Activated CD8-positive, alpha-beta memory T cell treated with anti-CD3 and anti-CD28 coated beads for 48 hours (primary cell): ENCODE results near the gene RDH11.
A peak's percentile ranks its signal among the peaks of the same experiment; 100 is the strongest.
"Not testable (repeated sequence)": the region's sequence is repeated elsewhere in the genome, so short reads cannot be mapped to it uniquely, and the experiment has no call there.

Experiments
- DNase-seq, 3 experiments: peaks; one replicate each; pipeline ENCODE4 v3.0.0-alpha.2; 2020; ENCODE audit warnings: low read depth in 2 of 3, low spot score in 2 of 3

The RDH11 gene, protein sequence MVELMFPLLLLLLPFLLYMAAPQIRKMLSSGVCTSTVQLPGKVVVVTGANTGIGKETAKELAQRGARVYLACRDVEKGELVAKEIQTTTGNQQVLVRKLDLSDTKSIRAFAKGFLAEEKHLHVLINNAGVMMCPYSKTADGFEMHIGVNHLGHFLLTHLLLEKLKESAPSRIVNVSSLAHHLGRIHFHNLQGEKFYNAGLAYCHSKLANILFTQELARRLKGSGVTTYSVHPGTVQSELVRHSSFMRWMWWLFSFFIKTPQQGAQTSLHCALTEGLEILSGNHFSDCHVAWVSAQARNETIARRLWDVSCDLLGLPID

DNA sequence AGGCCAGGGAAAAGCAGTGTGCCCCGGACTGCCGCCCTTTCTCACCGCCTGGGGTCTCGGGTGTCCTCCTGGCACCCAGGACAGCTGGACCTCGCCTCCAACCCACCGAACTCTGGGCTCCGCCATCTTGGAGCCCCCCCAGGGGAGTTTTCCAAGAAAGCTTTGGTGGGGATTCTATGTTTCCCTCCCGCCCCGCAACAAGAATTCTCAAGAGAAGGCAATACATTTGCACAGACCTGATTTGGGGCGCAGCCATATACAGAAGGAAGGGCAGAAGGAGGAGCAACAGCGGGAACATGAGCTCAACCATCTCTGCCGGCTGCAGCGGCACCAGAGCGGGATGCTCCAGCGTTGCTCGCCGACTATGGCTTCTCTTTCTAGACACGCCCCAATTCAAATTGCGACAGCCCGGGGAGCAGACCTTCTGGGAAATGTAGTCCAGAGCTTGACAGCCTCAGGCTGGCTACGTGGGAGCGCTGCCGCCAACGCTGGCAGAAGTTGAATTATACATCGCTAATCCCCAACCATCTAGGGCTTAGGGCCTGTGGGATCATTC, at the start of gene RDH11:
Gene RDH11 (minus strand): TSS at position 371 of the 556 bp plus-strand sequence. CDS start 61 bp downstream, at position 310.
- peak; percentile 43 to 58 (median 53) for DNase-seq

DNA sequence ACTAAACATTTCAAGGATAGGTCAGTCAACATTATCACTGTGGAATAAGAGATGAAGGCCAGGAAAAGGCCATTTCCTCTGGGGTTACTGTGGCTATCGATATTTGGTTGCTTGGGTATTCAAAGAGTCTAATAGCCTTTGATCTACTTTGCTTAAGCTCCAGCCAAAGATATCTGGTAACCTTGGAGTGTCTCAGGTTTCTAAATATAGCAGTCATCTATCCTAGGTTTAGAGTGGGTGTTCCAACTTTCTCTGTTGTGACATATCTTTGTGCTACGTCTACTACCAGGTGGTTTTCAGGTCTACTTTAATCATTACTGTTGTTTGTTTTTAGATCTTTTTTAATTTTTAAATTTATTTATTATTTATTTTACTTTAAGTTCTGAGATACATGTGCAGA, 48.5 kb upstream of the RDH11 start:
- DNase-seq: no peak

DNA sequence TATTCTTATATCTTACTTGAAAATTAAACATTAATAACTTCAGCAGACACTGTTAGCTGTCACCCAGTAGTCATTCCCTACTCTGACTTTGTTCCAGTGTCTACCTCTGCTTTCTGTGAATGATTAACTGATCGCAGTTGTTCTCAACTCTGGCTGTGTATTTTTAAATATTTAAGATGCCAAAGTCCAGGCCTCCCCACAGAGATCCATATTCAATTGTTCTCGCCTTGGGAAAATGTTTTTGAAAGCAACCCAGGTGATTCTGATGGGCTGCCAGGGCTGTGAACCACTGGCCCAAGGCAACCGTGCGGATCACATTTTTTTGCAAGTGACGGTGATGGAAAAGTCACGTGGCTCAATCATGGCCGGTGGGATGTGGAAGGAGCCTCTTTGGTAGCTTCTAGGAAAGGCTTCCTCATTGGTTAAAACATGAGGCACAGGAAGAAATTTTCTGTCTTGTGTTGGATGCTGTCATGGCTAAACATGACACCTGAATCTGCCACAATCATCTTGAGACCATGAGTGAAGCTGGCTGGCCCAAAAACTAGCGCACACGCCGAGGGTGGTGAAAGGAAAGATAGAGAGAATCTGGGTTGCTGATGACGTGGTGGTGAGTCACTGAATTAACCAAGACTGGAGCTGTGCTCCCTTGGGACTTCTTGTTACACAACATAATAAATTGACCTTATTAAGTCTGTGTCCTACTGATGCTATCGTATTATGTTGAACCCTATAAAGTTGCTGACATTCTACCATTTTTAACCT, 43.4 kb upstream of the RDH11 start:
- no peak for DNase-seq

DNA sequence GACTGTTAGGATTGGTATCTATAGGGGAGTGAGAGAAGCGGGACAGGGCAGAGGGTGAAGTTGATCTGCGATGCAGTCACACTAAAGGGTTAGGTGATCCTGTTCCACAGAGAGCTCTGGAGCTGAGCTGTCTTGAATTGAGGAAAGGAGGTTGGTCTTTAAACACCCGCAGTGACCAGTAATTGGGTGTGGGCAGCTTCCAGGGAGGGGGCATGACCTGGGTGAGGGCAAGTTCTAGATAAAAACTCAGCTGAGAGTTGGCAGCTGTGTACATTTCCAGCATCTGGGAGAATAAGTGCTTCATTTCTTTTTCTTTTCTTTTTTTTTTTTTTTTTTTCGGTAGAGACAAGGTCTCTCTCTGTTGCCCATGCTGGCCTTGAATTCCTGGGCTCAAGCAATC, 41.2 kb upstream of the RDH11 start:
- DNase-seq: no peak

DNA sequence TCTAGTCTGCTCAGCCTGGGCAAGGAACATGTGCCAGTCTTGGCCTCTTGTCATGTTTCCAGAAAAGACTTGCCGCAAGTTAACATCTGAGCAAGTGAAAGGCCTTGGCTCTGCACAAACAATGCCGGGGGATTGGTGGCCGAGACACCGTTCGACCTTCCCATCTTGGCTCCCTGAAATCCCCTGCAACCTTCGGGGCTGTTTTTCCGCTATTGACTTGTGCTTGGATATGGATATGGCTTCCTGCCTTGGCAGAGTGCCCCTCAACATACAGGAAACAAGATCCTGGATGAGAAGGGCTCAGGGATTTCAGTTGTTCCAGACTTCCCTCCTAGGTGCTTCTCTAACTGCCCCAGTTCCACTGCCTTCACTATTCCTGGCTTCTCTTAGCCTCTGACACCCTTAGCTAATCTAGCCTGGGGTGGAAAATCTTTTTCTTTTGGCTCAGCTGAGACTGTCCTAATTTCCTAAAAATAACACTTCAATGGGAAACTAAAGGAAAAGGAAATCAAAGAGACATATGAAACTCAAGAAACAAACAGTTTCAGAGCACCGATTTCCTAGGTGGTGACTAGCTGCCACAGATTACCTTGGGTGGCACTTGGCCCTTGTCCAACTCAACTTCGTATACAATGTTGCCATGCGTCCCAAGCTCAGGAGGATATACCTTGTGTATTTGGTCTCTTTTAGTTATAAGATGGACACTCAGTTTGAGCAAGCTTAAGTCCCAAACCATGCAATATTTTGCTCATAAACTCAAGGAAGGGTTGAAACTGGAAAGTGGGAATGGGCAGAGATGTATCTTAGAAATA, 40.0 kb upstream of the RDH11 start:
- no peak for DNase-seq

DNA sequence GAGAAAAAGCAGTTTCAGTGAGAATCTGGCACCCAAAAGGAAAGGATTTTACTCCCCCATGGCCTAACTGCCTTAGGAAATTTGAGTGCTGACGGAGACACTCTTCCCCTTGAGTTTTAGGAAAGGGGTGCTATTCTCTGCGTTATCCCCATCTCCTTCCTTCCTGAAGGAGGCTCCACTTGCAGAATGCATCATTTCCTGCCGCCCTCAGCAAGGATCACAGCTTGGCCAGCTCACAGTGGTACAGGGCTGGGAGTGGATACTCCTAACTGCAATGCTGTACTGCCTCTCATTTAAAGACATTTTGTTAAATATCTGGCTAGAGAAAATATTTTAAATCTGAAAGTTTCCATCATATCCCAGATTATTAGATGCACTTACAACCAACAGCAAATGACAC, 39.1 kb upstream of the RDH11 start:
- DNase-seq: no peak

DNA sequence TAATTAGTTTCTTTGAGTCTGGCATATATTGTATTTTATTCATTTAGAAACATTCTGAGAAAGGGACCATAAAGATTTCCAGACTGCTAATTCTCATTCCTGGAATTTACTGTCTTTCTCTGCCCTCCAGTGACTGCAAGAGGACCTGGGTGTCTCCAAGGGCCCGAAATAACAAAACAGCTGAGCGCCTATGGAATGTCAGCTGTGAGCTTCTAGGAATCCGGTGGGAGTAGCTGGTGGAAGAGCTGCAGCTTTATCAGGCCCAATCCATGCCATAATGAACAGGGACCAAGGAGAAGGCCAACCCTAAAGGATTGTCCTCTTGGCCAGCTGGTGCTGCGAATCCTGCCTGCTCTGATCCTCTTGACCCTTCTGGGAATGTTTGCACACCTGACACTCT, 38.1 kb upstream of the RDH11 start:
- DNase-seq: no peak

DNA sequence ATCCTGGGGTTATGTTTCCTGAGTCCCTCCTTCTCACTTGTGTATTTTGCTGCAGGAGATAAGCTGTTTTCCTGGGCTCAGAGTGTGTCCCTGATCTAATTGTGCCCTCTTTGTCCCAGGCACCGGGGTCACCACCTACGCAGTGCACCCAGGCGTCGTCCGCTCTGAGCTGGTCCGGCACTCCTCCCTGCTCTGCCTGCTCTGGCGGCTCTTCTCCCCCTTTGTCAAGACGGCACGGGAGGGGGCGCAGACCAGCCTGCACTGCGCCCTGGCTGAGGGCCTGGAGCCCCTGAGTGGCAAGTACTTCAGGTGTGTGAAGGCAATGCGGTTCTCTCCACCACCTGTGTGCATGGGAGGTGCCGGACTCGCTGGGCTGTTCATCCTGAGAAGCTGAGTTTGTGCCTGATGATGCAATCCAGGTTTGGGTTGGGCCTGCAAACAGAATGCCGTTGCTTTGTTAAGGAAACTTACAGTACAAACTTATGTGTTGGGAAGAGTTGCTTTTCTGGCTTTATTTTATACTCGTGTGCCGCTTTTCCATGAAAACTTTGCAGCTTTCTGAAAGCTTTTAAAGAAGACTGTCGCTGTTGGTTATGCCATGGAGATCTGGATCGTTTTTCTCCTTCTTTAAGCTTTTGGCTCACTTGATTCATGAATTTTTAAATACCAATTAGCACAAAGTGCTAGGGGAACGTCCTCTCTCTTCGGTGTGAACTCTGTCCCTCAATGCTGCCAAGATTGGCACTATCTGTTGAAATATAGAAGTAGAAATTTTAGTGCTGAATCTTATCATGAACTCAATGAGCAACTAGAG, 33.7 kb upstream of the RDH11 start:
- no peak for DNase-seq

DNA sequence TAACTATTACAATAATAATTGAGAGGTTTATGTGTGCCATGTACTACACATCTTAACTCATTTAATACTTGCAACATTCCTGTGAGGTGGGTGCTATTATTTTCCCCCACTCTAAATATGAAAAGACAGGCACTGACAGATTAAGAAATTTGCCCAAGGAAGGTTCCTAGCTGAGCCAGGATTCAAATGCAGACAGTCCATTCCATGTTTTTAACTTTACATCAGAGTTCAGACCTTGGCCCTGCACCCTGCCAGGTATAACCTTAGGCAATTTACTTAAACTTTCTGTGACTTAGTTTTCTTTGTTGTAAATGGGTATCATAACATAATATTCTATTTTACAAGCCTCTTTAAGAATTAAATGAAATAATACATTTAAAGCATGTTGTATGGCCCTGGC, 32.7 kb upstream of the RDH11 start:
- no peak for DNase-seq

DNA sequence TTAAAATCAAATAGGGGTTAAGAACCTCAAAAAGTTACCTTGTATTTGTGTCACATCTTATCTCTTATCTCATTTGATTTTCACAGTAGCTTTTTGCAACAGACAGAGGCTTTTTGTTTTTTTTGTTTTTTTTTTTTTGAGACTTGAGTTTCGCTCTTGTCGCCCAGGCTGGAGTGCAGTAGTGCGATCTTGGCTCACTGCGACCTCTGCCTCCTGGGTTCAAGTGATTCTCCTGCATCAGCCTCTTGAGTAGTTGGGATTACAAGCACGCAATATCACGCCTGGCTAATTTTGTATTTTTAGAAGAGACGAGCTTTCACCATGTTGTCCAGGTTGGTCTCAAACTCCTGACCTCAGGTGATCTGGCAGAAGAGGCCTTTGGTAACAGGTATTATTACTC, 31.8 kb upstream of the RDH11 start:
- DNase-seq: no peak

DNA sequence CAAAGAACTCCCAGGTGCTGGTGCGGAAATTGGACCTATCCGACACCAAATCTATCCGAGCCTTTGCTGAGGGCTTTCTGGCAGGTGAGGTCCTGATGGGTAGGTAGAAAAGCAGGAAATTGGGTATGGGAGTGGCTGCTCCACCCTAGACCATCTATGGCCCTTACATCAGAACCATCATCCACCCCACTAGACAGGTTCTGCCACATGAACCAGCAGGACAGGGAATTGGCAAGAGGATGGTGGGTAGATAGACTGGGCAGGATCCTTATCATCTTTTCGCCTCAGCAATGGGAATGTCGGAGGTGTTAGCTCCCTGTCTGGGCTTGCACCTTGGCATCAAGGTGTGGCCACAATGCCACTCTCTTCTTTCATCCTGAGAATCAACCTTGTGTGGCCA, 29.6 kb upstream of the RDH11 start:
- DNase-seq: no peak

DNA sequence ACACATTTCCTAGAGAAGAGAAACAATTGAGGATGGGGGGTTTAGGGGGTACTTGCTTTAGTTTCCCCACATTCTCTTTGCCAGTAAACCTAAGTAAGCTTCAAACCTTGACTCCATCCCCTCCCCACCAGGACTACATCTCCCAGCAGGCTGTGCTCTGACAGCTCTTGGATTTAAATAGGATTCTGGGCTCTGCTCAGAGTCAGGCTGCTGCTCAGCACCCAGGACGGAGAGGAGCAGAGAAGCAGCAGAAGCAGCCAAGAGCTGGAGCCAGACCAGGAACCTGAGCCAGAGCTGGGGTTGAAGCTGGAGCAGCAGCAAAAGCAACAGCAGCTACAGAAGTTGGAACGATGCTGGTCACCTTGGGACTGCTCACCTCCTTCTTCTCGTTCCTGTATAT, 26.7 kb upstream of the RDH11 start:
- DNase-seq: no peak

DNA sequence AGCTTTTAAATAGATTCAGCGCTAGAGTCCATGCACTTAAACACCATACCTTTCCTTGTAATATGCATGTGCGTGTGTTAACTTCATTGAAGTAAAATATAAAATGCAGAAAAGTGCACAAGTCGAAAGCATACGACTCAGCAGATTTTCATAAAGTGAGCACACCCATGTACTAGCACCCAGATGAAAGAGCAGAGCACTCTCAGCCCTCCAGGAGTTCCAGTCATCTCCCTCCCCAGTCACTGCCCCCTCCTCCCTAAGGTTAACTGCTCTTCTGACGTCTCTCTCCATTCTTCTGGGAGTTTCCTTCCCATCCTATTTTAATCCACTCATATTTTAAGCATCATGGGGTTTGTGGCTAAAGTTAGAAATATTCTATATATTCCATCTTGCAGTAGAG, 26.3 kb upstream of the RDH11 start:
- no peak for DNase-seq

DNA sequence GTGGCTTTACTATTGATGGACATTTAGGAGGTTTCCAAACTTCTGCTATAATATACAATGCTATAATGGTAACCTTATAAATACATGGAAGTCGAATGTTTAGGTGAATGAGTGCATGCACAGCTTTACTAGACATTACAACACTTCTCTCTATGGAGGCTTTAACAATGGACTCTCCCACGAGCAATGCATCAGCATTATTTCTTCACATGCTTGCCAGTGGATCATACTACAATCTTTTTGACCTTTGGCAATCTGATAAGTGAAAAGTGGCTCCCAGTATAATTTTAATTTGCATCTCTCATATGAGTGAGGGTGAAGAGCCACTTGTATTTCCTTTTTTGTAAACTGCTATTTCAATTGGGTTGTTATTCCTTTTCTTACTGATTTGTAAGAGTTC, 24.3 kb upstream of the RDH11 start:
- no peak for DNase-seq

DNA sequence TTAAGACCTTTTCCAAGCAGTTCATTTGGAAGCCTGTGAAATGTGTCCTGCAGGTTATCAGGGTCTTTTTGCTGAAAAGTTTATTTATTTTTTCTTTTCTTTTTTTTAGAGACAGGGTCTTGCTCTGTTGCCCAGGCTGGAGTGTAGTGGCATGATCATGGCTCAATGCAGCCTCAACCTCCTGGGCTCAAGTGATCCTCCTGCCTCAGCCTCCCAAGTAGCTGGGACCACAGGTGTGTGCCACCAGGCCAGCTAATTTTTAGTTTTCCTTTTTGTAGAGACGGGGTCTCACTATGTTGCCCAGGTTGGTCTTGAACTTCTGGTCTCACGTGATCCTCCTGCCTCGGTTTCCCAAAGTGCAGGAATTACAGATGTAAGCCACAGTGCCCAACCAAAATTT, 23.8 kb upstream of the RDH11 start:
- not testable (repeated sequence) for DNase-seq

DNA sequence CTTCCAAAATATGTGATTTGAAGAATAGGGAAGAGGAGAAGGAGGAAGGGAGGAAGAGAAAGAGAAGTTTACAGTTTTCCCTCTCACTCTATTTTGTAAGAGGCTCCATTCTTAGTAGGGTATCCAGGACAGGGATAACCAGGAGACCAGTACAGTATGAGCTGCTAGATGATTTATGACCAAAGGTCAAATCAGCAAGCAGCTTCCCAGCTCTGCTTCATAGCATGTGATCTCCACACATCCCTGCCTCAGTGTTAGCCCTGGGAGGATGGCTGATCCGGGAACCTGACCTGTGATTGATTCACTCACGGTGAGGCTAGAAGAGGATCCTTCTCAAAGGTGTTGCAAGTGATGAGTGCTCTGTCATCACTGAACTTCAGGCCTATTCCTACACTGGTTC, 22.7 kb upstream of the RDH11 start:
- no peak for DNase-seq

DNA sequence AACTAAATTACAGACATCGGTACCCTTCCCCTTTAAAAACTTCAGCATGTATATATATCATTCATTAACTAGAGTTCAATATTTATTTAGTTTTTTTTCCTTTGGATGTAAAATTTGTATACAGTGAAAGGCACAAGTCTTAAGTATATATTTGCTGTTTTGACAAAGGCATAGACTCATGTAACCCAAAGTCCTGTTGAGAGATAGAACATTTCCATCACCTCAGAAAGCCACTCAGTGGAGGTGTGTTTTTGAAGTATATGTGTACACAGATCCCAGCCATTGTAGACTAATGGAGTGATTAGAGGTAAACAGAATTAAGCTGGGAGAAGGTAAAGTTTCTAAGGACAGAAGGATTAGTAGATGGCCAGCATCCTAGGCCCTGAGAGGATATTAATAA, 21.5 kb upstream of the RDH11 start:
- DNase-seq: no peak

DNA sequence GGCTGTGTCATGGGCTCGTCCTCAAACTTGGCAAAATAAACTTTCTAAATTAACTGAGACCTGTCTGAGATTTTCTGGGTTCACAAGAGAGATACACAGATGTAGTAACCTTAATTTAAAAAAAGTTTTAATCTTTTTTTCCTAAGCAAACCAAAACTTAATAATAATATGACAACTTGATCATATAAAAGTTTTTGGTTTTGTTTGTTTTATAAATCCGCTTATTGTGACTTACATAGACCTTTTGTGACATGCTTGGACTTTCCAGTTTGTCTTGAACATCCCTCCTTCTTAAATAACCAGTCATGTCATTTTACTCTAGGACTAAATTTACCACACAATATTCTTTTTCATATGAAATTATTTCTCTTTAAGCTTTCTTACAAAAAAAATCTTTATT, 14.6 kb upstream of the RDH11 start:
- no peak for DNase-seq

DNA sequence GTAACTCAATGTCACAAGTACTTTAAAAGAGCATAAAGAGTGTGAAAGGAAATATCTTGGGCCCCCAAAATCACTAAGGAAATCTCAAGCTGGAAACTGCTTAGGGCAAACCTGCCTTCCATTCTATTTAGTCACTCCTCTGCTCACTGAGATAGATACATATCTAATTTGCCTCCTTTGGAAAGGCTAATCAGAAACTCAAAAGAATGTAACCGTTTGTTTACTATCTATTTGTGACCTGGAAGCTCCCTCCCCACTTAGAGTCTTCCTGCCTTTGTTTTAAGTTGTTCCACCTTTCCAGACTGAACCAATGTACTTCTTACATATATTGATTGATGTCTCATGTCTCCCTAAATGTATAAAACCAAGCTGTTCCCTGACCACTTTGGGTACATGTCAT, 14.2 kb upstream of the RDH11 start:
- not testable (repeated sequence) for DNase-seq

DNA sequence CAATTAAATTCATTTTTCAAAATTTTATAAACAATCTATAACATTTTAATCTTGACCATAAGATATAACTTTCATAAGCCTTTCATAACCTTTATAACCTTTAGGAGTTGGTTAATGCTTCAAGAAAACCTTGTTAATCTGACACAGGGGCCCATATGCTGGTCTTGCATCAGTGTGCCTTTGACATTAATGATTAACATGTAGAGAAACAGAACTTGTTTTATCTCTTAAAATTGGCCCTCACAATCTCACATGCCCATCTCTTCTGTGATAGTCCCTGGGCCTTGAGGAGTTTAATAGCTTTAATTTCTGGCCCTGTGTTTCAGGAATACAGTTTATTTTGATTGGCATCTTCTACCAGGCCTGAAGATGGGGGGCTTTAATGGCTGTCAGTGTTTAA, 13.8 kb upstream of the RDH11 start:
- not testable (repeated sequence) for DNase-seq

DNA sequence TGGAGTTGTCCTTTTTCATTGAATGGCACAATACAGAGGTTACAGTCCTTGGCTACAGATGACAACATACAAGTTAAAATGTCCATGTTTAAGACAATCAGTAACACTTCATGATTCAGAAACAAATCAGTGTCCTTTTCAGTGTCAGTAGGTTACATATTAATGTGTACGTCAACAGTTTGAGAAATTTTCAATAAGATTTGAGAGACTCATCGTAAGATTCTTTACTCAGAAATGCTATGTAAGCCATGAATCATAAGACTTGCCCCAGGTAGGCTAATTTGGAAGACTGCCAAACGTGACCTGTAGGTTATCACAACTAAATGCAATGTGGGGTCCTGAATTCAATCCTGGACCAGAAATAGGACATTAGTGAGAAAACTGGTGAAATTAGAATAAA, 9.6 kb upstream of the RDH11 start:
- no peak for DNase-seq
